Kasumi-1 (cell line): Measurements from ENCODE around the gene PADI6.
"Not testable (repeated sequence)": the region's sequence is repeated elsewhere in the genome, so short reads cannot be mapped to it uniquely, and the experiment has no call there.

Experiments
- DNase-seq, 2 experiments: peaks; one replicate each; lab custom pipeline; 2025; lab: John Stamatoyannopoulos, UW

The PADI6 gene

DNA sequence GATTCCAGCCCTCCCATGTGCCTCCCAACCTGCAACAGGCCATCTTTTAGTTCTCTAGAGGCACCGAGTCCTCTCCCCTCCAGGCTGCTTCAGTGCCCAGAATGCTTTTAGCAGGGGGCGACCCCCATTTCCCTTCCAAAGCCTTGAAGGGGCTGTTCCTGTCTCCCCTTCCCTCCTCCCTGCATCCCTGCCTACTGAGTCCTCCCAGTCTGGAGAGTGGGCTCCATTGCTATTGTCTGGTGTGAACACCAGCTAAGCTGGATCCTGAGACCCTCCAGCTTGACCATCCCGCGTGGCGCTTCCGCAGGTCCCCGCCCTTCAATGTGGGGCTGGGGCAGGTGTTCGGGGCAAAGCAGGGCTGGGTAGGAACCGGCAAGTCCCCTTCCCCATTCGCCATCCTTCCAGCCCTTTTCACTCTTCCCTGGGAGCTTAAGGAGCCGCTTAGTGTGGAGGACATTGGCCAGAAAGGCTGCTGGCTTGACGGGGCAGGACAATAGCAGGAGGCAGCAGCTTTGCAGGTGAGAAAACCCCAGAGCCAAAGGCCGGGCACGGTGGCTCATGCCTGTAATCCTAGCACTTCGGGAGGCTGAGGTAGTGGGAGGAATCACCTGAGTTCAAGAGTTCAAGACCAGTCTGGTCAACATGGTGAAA lies 32.2 kb downstream of the PADI6 start:
- DNase-seq = no peak

GRCh38 chr1:17404820-17405219 lies 32.8 kb downstream of the PADI6 start:
- no peak for DNase-seq

- peak; percentile 32 to 62 for DNase-seq
Observed at GRCh38 chr1:17405898-17406759, 34.1 kb downstream of the PADI6 start.

- DNase-seq = not testable (repeated sequence)
Observed at GRCh38 chr1:17406760-17407475, 34.9 kb downstream of the PADI6 start.

DNA sequence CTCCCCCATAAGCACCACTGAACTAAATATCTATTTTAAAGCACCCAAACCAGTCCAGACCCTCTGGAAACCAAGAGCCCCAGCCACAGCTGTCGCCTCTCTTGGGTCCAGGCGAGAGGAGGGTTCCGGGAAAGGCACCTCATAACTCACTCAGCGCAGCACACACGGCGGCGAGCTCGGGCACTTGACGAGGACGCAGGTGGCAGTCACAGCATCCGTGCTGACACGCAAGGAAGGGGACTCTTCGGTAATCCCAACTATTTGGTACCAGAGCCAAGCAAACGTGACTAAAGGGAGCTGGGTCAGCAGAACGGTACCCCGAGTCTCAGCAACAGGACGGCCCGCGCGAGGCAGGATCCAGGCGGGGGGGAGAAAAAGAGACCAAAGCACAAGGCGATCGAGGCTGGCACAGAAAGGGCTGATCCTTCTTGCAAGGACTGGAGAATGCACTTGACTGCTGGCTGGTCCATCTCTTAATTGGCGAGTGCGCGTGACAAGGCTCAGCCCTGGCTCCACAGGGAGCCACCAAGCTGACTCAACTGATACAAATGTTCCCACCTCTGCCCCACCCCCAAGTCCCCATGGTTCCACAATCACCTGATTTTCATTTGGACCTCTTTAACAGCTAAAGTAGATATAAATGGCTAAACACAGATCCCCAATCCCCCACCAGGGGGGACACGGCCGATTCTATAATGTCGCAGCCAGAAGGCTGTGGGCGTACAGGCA lies 36.0 kb downstream of the PADI6 start:
- DNase-seq = not testable (repeated sequence)

- DNase-seq = no peak
Observed at GRCh38 chr1:17409391-17409811, 37.4 kb downstream of the PADI6 start.

GRCh38 chr1:17412093-17412870 lies 40.3 kb downstream of the PADI6 start:
- no peak for DNase-seq

- no peak for DNase-seq
Observed at GRCh38 chr1:17414022-17414421, 42.0 kb downstream of the PADI6 start.

DNA sequence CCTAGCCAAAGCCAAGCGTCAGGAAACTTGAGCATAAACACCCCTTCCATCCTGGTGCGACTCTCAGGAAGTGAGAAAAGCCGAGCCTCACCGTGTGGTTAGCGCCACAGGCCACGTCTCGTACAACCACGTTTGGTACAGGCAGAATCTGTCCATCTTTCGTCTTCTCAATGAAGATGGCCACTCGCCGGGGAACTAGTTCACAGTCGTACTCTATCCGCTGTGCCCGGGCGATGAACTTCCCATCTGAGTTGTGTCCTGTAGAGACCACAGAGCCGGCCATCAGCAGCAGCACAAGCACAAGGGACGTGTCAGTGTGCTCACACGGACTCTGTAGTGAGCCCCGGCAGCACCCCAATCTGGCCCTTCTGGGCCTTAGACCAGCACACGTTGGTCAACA lies 44.4 kb downstream of the PADI6 start:
- no peak for DNase-seq

DNA sequence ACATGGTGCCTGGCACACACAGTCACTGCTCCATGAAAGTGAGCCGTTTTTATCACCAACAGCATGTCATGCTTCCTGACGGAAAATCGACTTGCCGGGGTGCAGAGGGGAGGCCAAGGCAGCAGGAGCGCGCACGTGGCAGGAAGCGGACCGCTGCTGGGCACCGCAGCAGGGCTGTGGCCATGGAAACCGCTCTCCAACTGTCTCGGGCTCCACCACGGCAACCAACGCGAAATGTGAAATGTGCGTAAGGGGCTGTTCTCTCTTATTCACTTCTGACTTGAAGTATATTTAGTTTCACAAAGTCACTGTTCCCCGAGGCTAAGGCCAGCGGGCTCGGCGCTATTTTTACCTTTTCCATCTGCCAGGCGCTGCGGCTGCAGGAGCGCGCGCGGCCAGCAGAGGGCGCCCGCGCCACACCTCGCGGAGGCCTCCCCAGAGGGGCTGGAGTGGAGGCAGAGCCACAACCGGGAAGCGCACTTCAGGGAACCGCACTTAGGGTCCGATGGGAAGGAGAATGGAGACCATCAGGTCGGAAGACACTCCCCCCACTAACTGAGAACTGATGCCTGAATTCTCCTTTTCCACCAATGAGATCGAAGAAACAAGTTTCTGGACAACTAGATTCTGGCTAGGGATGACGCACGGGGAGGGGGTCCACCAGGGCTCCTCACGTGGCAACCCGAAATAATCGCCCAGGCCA lies 47.8 kb downstream of the PADI6 start:
- peak; percentile 39 to 60 for DNase-seq

DNA sequence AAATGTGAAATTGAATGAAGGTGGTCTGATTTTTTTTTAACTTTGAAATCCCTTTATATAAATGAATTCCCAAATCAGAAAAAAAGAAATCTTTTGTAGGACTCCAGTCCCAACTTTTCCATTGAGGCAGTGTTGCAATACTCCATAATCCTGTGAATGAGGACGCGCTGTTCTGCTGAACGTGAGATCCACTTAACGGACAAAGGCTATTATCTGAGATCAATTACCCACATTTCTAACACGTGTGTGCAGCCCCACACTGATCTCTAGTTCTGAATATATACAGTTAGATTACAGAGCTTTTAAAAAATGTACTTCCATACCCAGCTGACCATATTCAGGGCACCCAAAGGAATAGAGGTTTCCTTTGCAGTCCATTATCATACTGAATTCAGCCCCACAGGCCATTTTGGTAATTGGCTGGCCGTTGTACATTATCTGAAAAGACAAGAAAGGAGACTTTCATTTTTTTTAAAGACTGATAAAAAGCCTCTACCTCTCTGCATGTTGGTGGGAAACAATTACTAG lies 48.5 kb downstream of the PADI6 start:
- DNase-seq = no peak

- DNase-seq = no peak
Observed at GRCh38 chr1:17422461-17422860, 50.5 kb downstream of the PADI6 start.

DNA sequence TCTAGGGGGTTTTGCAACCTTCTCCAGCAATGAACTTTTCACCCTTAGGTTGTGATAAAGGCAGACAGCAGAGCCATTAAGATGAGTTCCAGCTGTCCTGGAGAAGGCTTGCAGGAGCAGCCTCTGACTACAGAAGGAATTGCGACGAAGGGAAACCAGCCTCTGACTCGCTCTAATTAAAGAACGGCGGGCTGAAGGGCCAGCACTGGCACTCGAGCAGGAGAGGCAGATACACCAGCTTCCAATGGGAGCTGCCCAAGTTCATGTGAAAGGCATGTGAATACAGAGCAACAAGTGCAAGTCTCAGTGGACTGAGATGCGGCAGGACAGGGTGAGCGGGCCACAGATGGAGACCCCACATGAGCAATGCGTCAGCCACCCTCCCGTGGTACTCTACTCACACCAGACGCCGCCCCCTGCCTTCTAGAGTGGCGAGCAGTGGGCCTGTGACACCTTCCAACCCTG lies 51.8 kb downstream of the PADI6 start:
- no peak for DNase-seq

DNA sequence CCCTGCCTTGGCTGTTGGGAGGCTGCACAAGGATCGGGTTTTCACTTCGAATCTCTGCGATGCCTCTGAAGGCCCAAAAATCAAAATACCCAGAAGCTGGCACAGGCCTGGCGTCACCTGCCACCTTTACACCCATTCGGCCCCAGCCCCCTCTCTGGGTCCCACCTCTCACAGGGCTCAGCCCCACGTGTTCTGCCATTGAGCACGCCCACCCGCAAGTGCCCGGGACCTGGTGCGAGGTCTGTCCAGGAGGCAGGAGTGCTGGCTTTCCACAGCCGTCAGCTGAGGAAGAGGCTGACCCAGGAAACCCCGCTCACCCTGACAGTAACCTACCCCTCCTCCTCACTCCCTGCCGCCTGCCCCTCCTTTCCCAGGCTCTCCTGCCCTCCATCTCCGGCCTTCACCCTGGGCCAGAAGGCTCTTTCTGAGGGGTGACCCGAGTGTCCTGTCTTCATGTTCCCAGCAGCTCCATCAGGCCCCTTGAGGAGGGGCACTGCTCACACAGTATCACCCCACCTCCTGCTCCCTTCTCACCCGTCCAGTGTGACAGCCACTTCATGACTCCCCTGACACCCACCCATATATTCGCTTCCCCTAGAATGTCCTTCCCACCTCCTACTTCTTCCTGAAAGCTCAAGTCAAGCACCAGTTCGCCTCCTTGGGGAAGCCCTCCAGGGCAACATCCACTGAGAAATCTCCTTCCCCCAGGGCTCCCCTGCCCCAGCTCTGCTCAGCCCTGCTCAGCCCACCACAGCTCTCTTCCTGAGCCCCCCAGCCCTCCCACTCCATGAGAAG lies 54.0 kb downstream of the PADI6 start:
- DNase-seq = no peak

- no peak for DNase-seq
Observed at GRCh38 chr1:17427696-17428660, 56.0 kb downstream of the PADI6 start.

GRCh38 chr1:17429183-17429582 lies 57.2 kb downstream of the PADI6 start:
- no peak for DNase-seq

- no peak for DNase-seq
Observed at GRCh38 chr1:17432412-17432811, 60.4 kb downstream of the PADI6 start.

- no peak for DNase-seq
Observed at GRCh38 chr1:17433261-17433660, 61.3 kb downstream of the PADI6 start.
